Globus pallidus (tissue), 1 donor: ENCODE measurements around the gene GJC2.
A peak's percentile ranks its signal among the peaks of the same experiment; 100 is the strongest.

Experiments
- DNase-seq: peaks from one replicate; pipeline ENCODE4 v3.0.0-alpha.2; 2015; ENCODE audit warnings: low spot score

The GJC2 gene

GRCh38 chr1:228158151-228159007 lies 8.6 kb downstream of the GJC2 start:
- DNase-seq: no peak

DNA sequence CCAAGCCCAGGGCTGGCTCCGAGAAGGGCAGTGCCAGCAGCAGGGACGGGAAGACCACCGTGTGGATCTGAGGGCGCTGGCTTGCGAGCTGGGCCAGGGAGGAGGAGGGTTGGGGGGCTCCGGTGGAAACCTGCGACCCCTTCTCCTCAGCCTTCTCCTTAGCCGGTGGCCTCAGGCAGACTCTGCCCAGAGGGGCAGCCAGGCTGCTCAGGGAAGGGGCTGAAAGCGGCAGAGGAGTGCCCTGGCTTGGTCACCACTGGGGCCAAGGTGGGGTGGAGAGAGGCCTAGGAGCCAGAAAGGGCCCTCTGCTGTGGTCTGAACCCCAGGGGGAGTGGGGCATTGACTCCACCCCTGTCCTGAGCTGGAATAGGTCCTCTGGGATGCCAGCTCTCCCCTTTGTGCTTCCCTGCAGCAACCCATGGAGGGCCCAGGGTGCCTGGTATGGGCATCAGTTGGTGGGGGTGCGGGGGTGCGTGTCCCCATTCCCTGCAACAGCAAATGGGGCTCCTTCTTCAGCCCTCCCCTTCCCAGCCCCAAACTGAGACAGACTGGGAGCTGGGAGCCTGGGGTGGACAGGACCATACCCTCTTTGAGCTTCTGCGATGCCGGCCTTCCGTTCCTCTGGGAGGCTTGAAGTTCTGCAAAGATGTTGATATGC lies 9.4 kb downstream of the GJC2 start:
- no peak for DNase-seq

- no peak for DNase-seq
Measured at GRCh38 chr1:228160201-228160761, 10.6 kb downstream of the GJC2 start.

DNA sequence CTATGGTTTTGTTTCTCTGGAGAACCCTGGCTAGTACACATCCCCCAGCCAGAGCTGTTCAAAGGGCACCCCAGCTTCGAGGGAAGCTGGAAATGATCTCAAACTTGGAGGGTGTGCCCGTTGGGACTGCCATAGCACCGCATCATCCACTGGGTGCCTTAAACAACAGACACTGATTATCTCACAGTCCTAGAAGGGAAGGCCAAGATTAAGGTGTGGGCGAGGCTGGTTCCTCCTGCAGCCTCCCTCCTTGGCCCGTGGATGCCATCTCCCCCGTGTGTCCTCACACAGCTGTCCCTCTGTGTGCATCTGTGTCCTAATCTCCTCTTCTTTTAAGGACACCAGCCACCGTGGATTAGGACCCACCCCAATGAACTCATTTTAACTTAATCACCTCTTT lies 11.6 kb downstream of the GJC2 start:
- DNase-seq: no peak

- no peak for DNase-seq
Measured at GRCh38 chr1:228161866-228162265, 12.1 kb downstream of the GJC2 start.

DNA sequence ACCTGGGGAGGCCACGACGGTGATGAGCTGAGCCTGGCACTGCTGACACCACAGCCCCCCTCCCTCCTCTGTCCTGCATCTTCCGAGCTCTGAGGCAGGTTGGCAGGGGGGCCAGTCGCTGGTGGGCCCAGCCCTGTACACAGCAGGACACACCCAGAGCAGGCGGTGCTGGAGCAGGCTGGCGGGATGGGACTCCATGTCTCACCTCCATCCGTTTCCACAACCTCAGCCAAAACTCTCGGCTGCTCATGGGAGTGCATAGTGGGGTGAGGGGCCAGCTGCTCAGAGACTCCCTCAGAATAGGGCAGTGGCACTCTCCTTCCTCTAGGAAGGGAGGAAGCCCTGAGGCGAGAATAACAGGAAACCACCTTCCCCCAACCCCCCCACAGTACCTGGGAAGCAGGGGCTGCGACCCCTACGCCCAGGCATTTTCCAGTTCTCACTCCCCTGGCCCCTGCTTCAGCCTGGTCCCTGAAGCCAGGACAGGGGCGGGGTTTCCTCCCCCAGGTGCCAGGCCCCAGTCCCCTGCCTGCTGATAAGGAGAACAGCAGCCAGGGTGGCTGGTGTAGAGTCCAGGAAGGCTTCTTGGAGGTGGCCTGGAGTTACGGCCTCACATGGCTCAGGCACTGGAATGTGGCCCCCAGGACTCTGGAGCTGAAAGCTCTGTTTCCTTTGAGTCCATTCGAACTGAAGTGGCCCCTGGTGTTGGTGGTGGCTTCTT lies 12.7 kb downstream of the GJC2 start:
- DNase-seq: no peak

GRCh38 chr1:228163007-228163753 lies 13.4 kb downstream of the GJC2 start:
- DNase-seq: no peak

DNA sequence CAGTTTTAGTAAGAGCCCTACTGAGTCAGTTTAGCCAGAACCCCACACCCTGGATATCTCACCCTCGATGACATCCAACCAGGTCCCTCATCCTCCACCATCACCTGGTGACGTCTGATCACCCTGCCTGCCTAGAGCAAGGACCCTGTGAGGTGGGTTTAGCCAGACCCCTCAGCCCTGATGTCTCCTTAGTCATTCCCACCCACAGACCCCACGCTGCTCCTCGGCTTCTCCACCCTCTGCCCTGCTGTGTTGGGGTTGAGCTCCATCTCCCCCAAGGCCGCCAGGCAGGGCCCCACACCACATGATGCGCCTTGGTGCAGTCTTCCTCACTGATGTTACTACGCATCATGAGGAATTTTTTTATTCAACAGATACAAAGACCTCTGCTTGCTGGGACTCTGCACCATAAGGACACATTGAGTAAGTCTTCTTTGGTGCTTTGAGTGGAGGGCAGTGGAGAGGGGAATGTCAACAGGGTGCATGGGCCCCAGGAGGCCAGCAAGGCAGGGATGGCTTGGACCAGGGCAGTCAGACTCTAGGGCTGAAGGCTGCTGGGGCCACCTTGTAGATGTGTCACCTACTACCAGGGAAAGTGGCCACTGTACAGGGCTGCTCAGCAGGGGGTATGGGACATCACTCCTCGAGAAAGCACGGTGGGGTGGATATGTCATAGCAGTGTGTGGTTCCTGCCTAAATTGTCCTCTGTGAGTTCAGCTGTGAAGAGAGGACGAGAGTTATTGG lies 14.2 kb downstream of the GJC2 start:
- DNase-seq: no peak

DNA sequence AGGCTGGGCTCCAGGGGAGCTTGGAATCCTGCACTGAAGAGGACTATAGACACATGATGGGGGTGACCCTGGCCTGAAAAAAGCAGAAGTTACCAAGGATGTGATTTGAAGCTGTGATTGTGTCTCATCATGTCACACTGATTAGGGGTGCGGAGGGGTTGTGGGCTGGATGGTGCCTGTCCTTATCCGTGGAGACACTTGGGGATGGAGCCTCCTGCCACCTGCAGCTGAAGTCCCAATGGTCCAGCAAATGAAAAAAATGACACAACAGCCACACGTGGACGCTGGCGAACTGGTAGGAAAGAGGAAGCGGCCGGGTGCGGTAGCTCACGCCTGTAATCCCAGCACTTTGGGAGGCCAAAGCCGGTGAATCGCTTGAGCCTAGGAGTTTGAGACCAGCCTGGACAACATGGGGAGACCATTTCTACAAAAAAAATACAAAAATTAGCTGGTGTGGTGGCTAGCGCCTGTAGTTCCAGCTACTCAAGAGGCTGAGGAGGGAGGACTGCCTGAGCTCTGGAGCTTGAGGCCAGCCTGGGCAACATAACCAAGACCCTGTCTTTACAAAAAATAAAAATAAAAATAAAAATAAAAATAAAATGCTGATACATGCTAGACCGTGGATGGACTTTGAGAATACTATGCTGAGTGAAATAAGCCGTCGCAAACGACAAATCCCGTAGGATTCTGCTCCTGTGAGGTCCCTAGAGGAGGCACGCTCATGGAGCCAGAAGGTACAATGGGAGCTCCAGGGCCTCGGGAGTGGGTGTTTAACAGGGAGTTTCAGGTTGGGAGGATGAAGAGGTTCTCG lies 15.0 kb downstream of the GJC2 start:
- DNase-seq: no peak

DNA sequence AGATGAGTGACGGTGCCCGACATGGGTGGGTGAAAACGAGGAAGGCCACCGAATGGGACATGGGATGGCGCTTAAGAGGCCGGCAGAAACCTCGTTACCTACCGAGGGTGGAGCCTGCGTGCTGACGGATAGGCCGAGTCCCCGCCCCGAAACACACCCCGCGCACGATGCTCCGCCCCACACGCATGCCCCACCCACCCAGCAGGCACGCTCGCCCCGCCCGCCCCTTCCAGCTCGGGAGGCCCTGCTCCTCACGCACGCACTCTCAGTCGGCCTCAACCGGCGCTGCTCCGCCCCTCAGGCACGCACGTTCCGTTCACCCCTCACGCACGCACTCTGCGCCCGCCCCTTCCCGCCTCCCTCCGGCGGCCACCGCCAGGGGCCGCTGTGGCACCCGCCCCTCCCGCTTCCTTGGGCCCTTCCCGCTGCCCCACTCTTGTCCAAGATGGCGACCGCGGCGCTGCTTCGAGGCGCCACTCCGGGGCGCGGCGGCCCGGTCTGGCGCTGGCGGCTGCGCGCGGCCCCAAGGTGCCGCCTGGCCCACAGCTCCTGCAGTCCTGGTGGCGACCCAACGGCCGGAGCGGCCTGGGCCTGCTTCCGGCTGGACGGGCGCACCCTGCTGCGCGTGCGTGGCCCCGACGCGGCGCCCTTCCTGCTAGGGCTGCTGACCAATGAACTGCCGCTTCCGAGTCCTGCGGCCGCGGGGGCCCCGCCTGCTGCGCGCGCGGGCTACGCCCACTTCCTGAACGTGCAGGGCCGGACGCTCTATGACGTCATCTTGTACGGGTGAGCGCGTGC lies 15.8 kb downstream of the GJC2 start, which contains the start of gene IBA57:
TSS of gene IBA57 (plus strand) at position 433 of the 798 bp plus-strand sequence. CDS start at position 446, 13 bp downstream.
- DNase-seq: peak; percentile 99

GRCh38 chr1:228166170-228166936 lies 16.6 kb downstream of the GJC2 start:
- peak; percentile 81 for DNase-seq

GRCh38 chr1:228168563-228169270 lies 19.0 kb downstream of the GJC2 start:
- DNase-seq: no peak

DNA sequence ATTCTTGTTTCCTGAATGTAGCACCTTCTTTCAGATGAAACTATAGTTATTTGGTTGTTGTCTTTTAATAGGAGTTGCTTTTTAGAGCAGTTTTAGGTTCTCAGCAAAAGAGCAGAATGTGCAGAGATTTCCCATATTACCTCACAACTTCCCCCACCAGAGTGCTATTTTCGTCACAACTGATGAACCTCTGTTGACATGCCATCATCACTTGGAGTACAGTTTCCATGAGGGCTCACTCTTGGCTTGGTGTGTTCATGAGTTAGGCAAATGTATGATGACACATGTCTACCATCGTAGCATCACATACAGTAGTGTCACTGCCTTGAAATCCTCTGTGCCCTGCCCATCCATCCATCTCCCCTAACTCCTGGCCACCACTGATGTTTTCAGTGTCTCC lies 19.6 kb downstream of the GJC2 start:
- DNase-seq: no peak

DNA sequence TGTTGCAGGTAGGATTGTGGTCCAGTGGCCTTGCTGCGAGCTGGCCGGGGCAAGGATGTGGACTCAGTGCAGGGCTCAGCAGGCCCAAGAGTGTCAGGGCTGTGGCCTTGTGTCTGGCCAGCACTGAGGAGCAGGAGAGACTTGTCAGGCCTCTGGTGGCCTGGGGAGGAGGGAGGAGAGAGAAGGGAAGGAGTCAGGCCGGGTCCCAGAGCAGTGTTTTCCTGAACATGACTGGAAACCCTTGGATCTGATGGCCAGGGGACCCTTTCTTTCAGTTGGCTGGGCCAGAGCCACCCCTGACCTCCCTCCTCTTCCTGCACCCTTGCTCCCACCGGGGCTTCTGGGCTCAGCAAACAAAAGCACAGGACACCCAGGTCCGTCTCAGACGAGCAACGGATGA lies 20.9 kb downstream of the GJC2 start:
- DNase-seq: no peak

DNA sequence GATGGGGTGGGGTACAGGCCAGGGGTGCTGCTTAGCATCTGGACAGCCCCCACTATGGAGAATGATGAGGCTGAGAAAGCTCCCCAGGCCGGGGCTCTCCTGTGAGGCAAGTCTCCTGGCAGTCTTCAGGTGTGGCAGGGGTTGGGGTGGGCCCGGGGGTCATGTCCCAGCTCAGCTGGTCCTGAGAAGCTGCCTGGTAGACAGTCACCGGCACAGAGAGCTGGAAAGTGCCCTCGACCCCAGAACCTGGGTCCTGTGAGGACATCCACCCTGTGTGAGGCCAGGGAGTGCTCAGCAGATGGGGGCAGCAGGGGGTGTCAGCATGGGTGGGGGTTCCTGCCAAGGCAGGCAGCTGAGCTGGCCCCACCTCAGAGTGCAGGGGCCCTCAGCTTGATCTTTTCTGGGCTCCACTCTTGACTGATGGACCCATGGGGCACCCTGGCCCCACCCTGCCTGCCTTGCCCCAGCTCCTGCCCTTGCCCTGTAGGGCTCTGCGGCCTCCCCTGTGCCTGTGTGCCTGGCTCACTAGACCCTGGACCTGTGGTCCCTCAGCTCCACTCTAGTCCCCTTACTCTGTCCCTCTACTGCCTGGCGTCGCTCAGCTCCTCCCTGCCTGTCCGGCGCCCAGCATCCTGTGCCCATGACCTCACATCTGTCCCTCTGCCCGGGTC lies 21.6 kb downstream of the GJC2 start:
- no peak for DNase-seq

GRCh38 chr1:228172591-228173527 lies 23.1 kb downstream of the GJC2 start:
- no peak for DNase-seq
